COLO829 (cell line): Measurements from ENCODE around the gene MPV17.

Experiments used
- DNase-seq: peaks from one replicate; pipeline ENCODE4 v3.0.0; 2012; ENCODE audit warnings: low spot score

MPV17 gene

GRCh38 chr2:27264753-27265535 lies 58.0 kb downstream of the MPV17 start:
- DNase-seq = no peak

DNA sequence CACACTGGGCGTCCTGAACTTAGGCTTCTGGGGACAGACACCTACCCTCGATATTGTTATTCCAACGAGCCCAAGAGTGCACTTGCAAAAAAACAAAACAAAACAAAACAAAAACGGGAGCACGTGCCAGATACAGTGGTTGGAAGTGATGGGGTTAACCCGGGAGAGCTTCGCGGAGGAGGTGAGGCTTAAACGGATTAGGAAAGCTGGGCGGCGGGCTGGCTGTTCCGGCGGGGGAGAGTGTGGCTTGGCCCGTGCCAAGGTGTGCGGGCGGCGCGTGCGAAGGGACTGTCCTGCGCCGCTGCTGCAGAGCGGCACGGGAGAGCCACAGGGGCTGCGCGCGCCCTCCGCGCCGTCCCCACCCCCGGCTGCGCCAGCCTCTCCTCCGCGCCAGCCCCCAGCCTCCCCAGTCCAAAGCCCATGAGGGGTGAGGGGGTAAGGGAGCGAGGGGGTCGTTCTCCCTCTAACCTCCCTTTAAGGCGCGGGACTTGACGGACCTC lies 58.6 kb downstream of the MPV17 start:
- DNase-seq = no peak

DNA sequence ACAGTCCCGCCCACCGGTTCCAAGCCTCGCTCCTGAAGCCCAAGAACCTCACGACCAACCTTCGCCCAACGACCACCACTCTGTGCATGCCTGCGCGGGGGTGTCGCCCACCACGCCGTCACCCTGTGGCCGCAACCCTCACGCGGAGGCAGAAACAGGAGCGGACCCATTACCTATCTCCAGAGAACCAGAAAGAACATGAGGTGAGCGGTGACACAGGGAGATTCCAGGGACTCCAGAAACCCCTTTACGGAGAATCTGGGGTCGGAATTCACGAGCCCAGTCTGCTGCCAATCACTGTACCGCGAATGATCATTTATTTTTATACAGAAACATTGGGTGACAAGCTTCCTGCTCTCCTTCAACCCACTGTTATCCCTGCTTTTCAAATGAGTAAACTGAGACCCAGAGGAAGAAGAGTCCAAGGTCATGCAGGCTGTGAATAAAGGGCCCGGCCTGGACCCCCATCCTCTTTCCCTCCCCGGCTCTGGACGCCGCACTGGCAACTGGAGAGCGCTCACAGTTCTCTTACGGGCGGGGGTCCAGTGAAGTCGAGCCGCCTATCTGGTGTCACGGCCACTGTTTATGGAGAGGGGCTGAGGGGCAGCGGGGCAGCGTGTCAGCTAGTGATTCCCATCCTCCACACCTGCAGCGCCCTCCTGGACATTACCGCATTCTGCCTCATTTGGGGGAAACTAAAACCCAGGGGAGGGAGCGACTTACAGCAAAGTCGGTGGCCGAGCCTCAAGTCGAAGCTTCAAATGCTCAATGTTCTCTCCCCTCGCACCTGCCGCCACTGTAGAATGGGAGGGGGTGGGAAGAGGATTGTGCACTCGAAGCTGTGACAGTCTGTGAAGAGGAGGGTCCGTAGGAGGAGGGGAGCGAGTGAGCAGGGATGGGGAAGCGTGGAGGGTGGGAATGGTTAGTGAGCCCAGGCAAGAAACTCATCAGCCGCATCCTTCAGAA lies 59.3 kb downstream of the MPV17 start:
- DNase-seq = no peak

DNA sequence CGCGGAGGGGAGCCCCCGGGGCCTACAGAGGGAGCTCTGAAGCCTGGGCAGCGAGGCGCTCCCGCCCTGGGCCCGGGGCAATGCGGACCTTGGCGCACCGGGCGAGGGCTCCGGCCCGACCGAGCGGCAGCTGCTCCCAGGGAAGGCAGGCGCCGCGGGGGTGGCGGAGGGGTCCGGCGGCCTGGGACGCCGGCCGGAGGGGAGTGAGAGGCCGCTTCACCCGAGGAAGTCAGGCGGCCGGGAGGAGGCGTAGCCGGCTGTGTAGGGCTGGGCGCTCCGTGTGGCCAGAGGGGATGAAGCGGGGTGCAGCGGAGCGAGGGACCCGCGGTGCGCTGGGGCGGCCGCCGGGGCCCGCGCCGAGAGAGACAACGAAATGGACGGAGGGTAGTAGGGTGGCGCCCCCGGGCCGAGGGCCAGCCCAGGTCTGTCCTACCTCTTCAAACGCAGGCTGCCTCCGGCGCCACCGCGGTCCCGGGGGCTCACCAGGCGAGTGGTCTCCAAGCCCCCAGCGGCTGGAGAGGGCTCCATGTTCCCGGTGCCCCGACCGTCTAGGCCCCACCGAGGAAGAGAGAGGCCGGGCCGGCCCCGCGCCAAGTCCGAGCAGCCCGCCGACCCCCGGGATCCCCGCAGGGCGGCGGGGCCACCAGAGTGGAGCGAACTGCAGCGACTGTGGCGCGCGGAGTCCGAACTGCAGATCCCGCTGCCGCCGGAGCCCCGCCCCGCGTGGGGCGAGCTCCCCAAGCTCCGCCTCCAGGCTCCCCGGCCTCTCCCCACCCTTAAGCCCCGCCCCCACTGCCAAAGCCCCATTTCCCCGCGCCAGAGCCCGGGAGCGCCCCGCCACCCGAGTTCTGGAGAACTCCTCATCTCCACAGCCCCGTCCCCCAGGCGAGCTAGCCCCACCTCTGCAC lies 60.3 kb downstream of the MPV17 start, which contains the start of gene SLC30A3:
Gene SLC30A3, minus strand, starts transcription at position 669 of the 908 bp plus-strand sequence. Its CDS starts 141 bp downstream, at position 528.
- no peak for DNase-seq

- DNase-seq = no peak
Measured at GRCh38 chr2:27261926-27262298, 61.0 kb downstream of the MPV17 start.

DNA sequence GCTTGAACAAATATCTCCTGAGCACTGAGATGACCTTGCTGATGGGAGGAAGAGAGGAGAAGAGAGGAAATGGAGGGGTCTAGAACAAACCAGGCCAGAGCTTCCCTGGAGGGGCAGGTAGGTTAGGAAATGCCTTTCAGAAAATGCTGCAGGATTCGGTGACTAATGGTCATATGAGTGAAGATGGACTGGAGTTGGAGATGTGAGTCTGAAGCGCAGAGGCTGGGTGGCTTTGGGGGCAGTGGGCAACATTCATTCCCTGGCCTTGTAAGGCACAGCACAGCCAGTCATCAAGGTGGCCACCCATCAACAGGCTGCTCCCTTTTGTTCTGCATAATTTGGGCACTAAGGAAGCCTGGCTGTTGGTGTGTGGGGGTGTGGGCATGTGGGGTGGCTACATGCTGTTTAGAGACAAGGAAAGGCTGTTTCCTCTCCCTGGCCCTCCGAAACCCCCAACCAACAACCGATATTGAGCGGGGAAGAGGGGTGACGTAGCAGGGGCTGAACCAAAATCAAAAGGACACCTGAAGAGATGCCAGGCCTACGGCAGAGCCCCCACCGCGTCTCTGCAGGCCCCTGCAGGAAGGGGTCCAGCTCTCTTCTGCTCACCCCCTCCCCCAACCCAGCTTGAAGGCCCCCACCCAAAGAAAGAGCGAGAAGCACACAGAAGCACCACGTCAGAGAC lies 61.5 kb downstream of the MPV17 start:
- DNase-seq = no peak
